SH-SY5Y (cell line): ENCODE data around the gene CYP27C1.

Source experiments
- GATA2 ChIP-seq: IDR thresholded peaks from 2 replicates; pipeline ENCODE4 v1.6.1; 2011; ENCODE audit warnings: mild to moderate bottlenecking, low read depth, low read length
- GATA3 ChIP-seq: IDR thresholded peaks from 2 replicates; pipeline ENCODE4 v1.6.1; 2011; ENCODE audit warnings: low read depth, mild to moderate bottlenecking, low read length, moderate library complexity

DNA sequence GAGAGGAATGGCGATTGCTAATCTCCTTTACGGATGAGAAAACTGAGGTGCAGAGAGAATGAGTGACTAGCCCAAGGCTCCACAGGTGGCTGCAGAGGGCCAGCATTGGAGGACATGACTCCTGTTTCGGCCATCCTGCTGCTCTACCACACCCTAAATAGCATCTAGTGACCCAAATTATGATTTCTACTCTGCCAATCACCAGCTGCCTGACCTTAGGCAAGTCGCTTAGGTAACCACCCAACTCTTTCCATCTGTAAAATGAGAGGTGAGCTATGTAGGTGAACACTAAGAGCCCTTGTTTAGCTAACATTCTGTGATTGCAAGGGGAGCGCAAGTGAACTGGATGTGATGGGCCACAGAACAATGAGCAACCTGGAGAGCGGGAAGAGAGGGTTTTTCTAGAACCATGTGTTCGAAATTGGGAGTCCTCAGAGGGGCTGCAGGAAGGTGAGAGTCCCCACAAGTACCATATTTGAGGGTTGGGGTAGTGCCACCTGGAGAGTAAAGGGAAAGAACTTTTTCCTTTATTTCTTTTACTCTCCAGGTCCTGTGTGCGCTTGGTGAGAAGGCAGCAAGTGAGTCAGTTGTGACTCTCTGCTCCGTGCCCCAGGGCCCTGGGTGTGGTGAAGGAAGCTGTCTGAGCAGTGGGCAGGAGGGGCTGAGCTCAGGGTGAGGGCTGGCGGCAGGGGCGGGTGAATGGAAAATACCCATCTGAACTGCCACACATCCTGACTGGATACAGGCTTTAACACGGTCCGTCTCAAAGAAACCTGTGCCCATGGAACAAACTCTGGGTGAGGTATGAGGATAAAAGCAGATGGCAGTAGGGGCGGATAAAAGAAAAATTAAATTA lies 2.4 kb downstream of the CYP27C1 start:
- TF ChIP-seq GATA2 (no peak), GATA3 (no peak)
